DOHH2 (cell line): ENCODE measurements around the gene UBR2.
"Not testable (repeated sequence)": the region's sequence is repeated elsewhere in the genome, so short reads cannot be mapped to it uniquely, and the experiment has no call there.

Experiments
- H3F3A ChIP-seq: fragments of 200-600 bp; sonication (generic), shearing (Covaris generic); 2 replicates; pipeline ENCODE4 v1.6.0; 2016; ENCODE audit warnings: antibody characterized with exemption, mild to moderate bottlenecking; ENCODE audit not compliant: control insufficient read depth, insufficient read depth
- H3K27ac ChIP-seq: fragments of 200-600 bp; sonication (generic); 2 replicates; pipeline ENCODE4 v1.5.1; 2014; ENCODE audit warnings: low read depth, mild to moderate bottlenecking, low read length, moderate library complexity
- H3K27me3 ChIP-seq: fragments of 200-600 bp; sonication (generic); 2 replicates; pipeline ENCODE4 v1.6.1; 2014; ENCODE audit warnings: mild to moderate bottlenecking, low read length, mixed read lengths; ENCODE audit not compliant: control insufficient read depth
- H3K36me3 ChIP-seq: fragments of 200-600 bp; sonication (generic); 2 replicates; pipeline ENCODE4 v1.6.1; 2014; ENCODE audit warnings: mild to moderate bottlenecking, low read length, moderate library complexity, mixed read lengths; ENCODE audit not compliant: control insufficient read depth
- H3K4me1 ChIP-seq: fragments of 200-600 bp; sonication (generic); 2 replicates; pipeline ENCODE4 v1.6.1; 2014; ENCODE audit warnings: mild to moderate bottlenecking, low read length, mixed read lengths; ENCODE audit not compliant: control insufficient read depth
- H3K4me2 ChIP-seq: fragments of 200-600 bp; sonication (generic); 2 replicates; pipeline ENCODE4 v1.6.0; 2014; ENCODE audit warnings: mild to moderate bottlenecking, low read length, moderate library complexity
- H3K4me3 ChIP-seq: fragments of 200-600 bp; sonication (generic); 2 replicates; pipeline ENCODE4 v1.5.1; 2014; ENCODE audit warnings: mild to moderate bottlenecking, low read length, mixed read lengths
- H3K79me2 ChIP-seq: fragments of 200-600 bp; sonication (generic); 2 replicates; pipeline ENCODE4 v1.6.1; 2014; ENCODE audit warnings: mild to moderate bottlenecking, low read length, mixed read lengths; ENCODE audit not compliant: control insufficient read depth
- H3K9me2 ChIP-seq: fragments of 200-600 bp; sonication (generic); replicated peaks from 2 replicates; pipeline ENCODE4 v1.6.1; 2014; ENCODE audit warnings: mild to moderate bottlenecking, low read length, mixed read lengths; ENCODE audit not compliant: control insufficient read depth
- H3K9me3 ChIP-seq: fragments of 200-600 bp; sonication (generic); 2 replicates; pipeline ENCODE4 v1.6.1; 2014; ENCODE audit warnings: antibody characterized with exemption, low read length, mixed read lengths; ENCODE audit not compliant: control insufficient read depth, insufficient read depth
- H4K20me1 ChIP-seq: fragments of 200-600 bp; sonication (generic); 2 replicates; pipeline ENCODE4 v1.6.0; 2014; ENCODE audit warnings: low read depth, mild to moderate bottlenecking, antibody characterized with exemption, low read length, moderate library complexity; ENCODE audit not compliant: control insufficient read depth, insufficient read depth
- CTCF ChIP-seq: fragments of 200-600 bp; sonication (generic); IDR thresholded peaks from one replicate; pipeline ENCODE4 v1.5.1; 2014; ENCODE audit warnings: antibody characterized with exemption, mild to moderate bottlenecking, low read depth, low read length; ENCODE audit not compliant: poor library complexity, severe bottlenecking
- EZH2phosphoT487 ChIP-seq: fragments of 200-600 bp; sonication (generic); IDR thresholded peaks from 2 replicates; pipeline ENCODE4 v1.6.1; 2017; ENCODE audit warnings: borderline replicate concordance, mild to moderate bottlenecking, antibody characterized with exemption, low read length, moderate library complexity, mixed read lengths

The UBR2 gene

GRCh38 chr6:42697268-42697655, 133.4 kb downstream of the UBR2 start:
- Histone ChIP-seq H3K27ac (no peak overlapping the region), H3K4me1 (peaks cover 9% of the 10 kb centered on the region), H3K9me3 (no peaks in the 10 kb centered on the region), H3K9me2 (no peaks in the 10 kb centered on the region), H3K36me3 (peaks cover 13% of the 10 kb centered on the region), H3K27me3 (no peaks in the 10 kb centered on the region), H4K20me1 (no peaks in the 10 kb centered on the region), H3F3A (no peaks in the 10 kb centered on the region), H3K4me2 (no peak overlapping the region), H3K4me3 (no peak overlapping the region), H3K79me2 (no peaks in the 10 kb centered on the region)
- TF ChIP-seq EZH2phosphoT487 (no peak), CTCF (no peak)

GRCh38 chr6:42698217-42698616, 134.4 kb downstream of the UBR2 start:
- no peak overlapping the region for H3K4me2 ChIP-seq
- peaks cover 4% of the 10 kb centered on the region for H3K36me3 ChIP-seq
- no peaks in the 10 kb centered on the region for H3K27me3 ChIP-seq
- H3K4me3 ChIP-seq = no peak overlapping the region
- no peaks in the 10 kb centered on the region for H4K20me1 ChIP-seq
- H3K79me2 ChIP-seq = no peaks in the 10 kb centered on the region
- H3K9me3 ChIP-seq = no peaks in the 10 kb centered on the region
- no peak for TF ChIP-seq EZH2phosphoT487
- TF ChIP-seq CTCF = no peak
- no peak overlapping the region for H3K27ac ChIP-seq
- no peaks in the 10 kb centered on the region for H3F3A ChIP-seq
- H3K9me2 ChIP-seq = no peaks in the 10 kb centered on the region
- peaks cover 9% of the 10 kb centered on the region for H3K4me1 ChIP-seq

GRCh38 chr6:42702200-42702599, 138.4 kb downstream of the UBR2 start:
- Histone ChIP-seq H3K4me3 (no peak overlapping the region), H3K9me2 (no peaks in the 10 kb centered on the region), H3F3A (no peaks in the 10 kb centered on the region), H3K27ac (no peak overlapping the region), H3K4me2 (no peak overlapping the region), H3K4me1 (no peaks in the 10 kb centered on the region), H4K20me1 (no peaks in the 10 kb centered on the region), H3K36me3 (no peaks in the 10 kb centered on the region), H3K9me3 (no peaks in the 10 kb centered on the region), H3K79me2 (no peaks in the 10 kb centered on the region), H3K27me3 (no peaks in the 10 kb centered on the region)
- TF ChIP-seq CTCF = no peak
- TF ChIP-seq EZH2phosphoT487 = no peak

GRCh38 chr6:42702786-42703185, 139.0 kb downstream of the UBR2 start:
- not testable (repeated sequence) for H3K9me2 ChIP-seq, H3K36me3 ChIP-seq, H3F3A ChIP-seq, H3K4me2 ChIP-seq, H3K79me2 ChIP-seq, H4K20me1 ChIP-seq, H3K27me3 ChIP-seq, H3K27ac ChIP-seq, H3K4me3 ChIP-seq, H3K4me1 ChIP-seq, H3K9me3 ChIP-seq
